Tibial nerve (tissue), 3 donors: Measurements from ENCODE around the gene RNF227.

Experiments
- POLR2A ChIP-seq, 2 donors: fragments of 450-650 bp; IDR thresholded peaks; one replicate each; pipeline ENCODE4 v1.6.1; 2017; ENCODE audit warnings: antibody characterized with exemption in 2 of 2, mild to moderate bottlenecking in 2 of 2, moderate library complexity in 2 of 2
- TF ChIP-seq, protein P1 (sequence below), 5 experiments: fragments of 200-600 bp in 3 of 5; fragments of 450-650 bp in 2 of 5; sonication (generic) in 3 of 5; IDR thresholded peaks; one replicate each; pipeline ENCODE4 v1.5.1; 2016 to 2019; ENCODE audit warnings: antibody characterized with exemption in 5 of 5, mild to moderate bottlenecking in 3 of 5, moderate library complexity in 2 of 5

DNA sequence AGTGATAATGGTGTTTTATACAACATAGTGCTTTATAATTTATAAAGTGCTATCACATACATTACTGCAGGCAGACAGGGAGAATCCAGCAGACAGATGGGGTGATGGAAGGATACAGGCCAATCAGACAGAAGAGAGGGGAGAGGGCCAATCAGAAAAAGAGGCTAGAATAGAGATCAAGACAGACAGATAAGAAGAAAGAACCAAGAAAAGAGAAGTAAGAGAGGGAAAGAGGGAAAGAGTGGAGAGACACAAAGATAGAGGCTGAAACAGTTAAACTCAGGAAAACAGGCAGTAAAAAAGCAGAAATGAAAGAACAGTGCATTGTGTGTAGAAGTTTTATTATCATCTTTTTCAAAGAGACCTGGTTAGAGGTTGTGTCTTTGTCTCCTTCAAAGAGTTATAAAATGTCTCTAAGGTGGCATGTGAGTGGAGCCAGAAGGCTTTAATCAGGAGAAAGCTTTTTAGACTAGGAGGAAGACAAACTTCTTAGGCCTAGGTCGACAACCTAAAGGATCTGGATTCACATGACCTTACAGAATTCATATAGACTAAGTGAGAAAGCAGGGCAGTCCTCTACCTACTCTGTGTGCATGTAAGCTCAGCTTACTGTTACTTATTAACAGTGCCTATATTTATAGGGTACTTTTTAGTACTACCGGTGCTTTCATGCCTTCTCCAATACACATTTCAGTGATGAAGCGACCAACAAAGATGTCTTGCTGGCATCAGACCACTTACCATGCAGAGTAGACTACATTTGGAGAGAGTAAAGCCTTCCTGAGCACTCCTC, 35.8 kb downstream of the RNF227 start:
- TF ChIP-seq, protein P1, sequence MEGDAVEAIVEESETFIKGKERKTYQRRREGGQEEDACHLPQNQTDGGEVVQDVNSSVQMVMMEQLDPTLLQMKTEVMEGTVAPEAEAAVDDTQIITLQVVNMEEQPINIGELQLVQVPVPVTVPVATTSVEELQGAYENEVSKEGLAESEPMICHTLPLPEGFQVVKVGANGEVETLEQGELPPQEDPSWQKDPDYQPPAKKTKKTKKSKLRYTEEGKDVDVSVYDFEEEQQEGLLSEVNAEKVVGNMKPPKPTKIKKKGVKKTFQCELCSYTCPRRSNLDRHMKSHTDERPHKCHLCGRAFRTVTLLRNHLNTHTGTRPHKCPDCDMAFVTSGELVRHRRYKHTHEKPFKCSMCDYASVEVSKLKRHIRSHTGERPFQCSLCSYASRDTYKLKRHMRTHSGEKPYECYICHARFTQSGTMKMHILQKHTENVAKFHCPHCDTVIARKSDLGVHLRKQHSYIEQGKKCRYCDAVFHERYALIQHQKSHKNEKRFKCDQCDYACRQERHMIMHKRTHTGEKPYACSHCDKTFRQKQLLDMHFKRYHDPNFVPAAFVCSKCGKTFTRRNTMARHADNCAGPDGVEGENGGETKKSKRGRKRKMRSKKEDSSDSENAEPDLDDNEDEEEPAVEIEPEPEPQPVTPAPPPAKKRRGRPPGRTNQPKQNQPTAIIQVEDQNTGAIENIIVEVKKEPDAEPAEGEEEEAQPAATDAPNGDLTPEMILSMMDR (IDR thresholded peaks at IDR 0.05): no peak
- TF ChIP-seq POLR2A (IDR thresholded peaks at IDR 0.05): no peak
